Thymus (tissue), 11 donors: ENCODE measurements around the gene ISYNA1. TPM values are rescaled to one million over a fixed set of nuclear protein-coding genes. Genes with fewer than 3 reads are reported as not detected.

Experiments
- DNase-seq, 9 donors: peaks; one replicate each; pipeline ENCODE4 v3.0.0-alpha.2; 2013; ENCODE audit warnings: low spot score in 9 of 9, low read depth in 6 of 9, missing footprints in 1 of 9
- H3K27ac ChIP-seq, 2 donors: one replicate each; pipeline ENCODE4 v1.5.1; 2013; ENCODE audit warnings: control low read depth in 1 of 2, low read depth in 1 of 2, low read length in 1 of 2, mild to moderate bottlenecking in 1 of 2, moderate library complexity in 1 of 2
- H3K27me3 ChIP-seq, 2 donors: one replicate each; pipeline ENCODE4 v1.5.1; 2013; ENCODE audit warnings: low read length in 1 of 2; ENCODE audit not compliant: control insufficient read depth in 2 of 2, insufficient read depth in 1 of 2
- H3K36me3 ChIP-seq, 2 donors: one replicate each; pipeline ENCODE4 v1.5.1; 2013; ENCODE audit warnings: low read length in 1 of 2, mild to moderate bottlenecking in 1 of 2, moderate library complexity in 1 of 2; ENCODE audit not compliant: control insufficient read depth in 2 of 2, insufficient read depth in 2 of 2
- H3K4me1 ChIP-seq, 2 donors: one replicate each; pipeline ENCODE4 v1.5.1; 2013; ENCODE audit warnings: low read length in 2 of 2; ENCODE audit not compliant: control insufficient read depth in 2 of 2, insufficient read depth in 2 of 2
- H3K4me3 ChIP-seq, 2 donors: one replicate each; pipeline ENCODE4 v1.5.1; 2013; ENCODE audit warnings: low read length in 2 of 2, control low read depth in 1 of 2, mild to moderate bottlenecking in 1 of 2
- H3K9me3 ChIP-seq, 2 donors: one replicate each; pipeline ENCODE4 v1.5.1; 2013; ENCODE audit warnings: low read length in 1 of 2, mild to moderate bottlenecking in 1 of 2; ENCODE audit not compliant: control insufficient read depth in 2 of 2, insufficient read depth in 1 of 2
- WGBS: extraction: QIAGEN DNeasy Blood & Tissue Kit; methylation state at CpG from one replicate; pipeline ENCODE4 v1.1.7; 2013; 5-methylcytosine and 5-hydroxymethylcytosine counted together
- polyA plus RNA-seq: library from polyadenylated mRNA; stranded (reverse); fragments of 200-250 nt; gene quantifications from one replicate; pipeline ENCODE4 v1.2.3, GENCODE V29; 2013
- total RNA-seq: library from RNA; stranded (reverse); fragments of 120-200 nt; gene quantifications from one replicate; pipeline ENCODE4 v1.2.4, GENCODE V29; 2013
- donor health status: healthy.

ISYNA1 gene
- total and polyA plus RNA-seq, 2 donors, result 14.2 to 66.1 TPM

GRCh38 chr19:18426416-18426767, 11.5 kb downstream of the ISYNA1 start:
- Histone ChIP-seq H3K4me3 (no peak overlapping the region), H3K27me3 (no peaks in the 10 kb centered on the region), H3K9me3 (no peaks in the 10 kb centered on the region), H3K36me3 (peaks cover 1 to 4% of the 10 kb centered on the region in 2 donors), H3K4me1 (peaks cover 22 to 81% of the 10 kb centered on the region in 2 donors), H3K27ac (no peak overlapping the region)
- no peak for DNase-seq
- 96% methylated on average over 8 of the region's 8 CpGs for WGBS

GRCh38 chr19:18425515-18426415, 12.2 kb downstream of the ISYNA1 start:
- Histone ChIP-seq H3K4me3 (no peak overlapping the region), H3K27me3 (no peaks in the 10 kb centered on the region), H3K9me3 (no peaks in the 10 kb centered on the region), H3K27ac (no peak overlapping the region), H3K36me3 (peaks cover 0 to 4% of the 10 kb centered on the region in 2 donors), H3K4me1 (peaks cover 22 to 86% of the 10 kb centered on the region in 2 donors)
- WGBS, result 87% methylated on average over 18 of the region's 18 CpGs
- DNase-seq, result no peak

GRCh38 chr19:18424890-18425514, 12.9 kb downstream of the ISYNA1 start:
- Histone ChIP-seq H3K27ac (peak overlapping the region in 1 of 2 donors; percentile 20), H3K4me3 (no peak overlapping the region), H3K4me1 (peaks cover 28 to 86% of the 10 kb centered on the region in 2 donors), H3K27me3 (peaks cover 0 to 3% of the 10 kb centered on the region in 2 donors), H3K9me3 (no peaks in the 10 kb centered on the region), H3K36me3 (no peaks in the 10 kb centered on the region)
- DNase-seq, result no peak
- 94% methylated on average over 17 of the region's 17 CpGs for WGBS

- H3K4me3 ChIP-seq, result no peak overlapping the region
- peak overlapping the region in 1 of 2 donors; percentile 20 for H3K27ac ChIP-seq
- H3K9me3 ChIP-seq, result no peaks in the 10 kb centered on the region
- WGBS, result 66% methylated on average over 22 of the region's 22 CpGs
- H3K36me3 ChIP-seq, result no peaks in the 10 kb centered on the region
- peak in 1 of 9 donors; percentile 60 for DNase-seq
- peaks cover 0 to 5% of the 10 kb centered on the region in 2 donors for H3K27me3 ChIP-seq
- peaks cover 26 to 81% of the 10 kb centered on the region in 2 donors for H3K4me1 ChIP-seq
Measured at GRCh38 chr19:18424122-18424889, 13.6 kb downstream of the ISYNA1 start.

- peaks cover 4 to 11% of the 10 kb centered on the region in 2 donors for H3K27me3 ChIP-seq
- no peaks in the 10 kb centered on the region for H3K36me3 ChIP-seq
- H3K27ac ChIP-seq, result no peak overlapping the region
- no peak for DNase-seq
- peaks cover 0 to 4% of the 10 kb centered on the region in 2 donors for H3K9me3 ChIP-seq
- no peak overlapping the region for H3K4me3 ChIP-seq
- 96% methylated on average over 21 of the region's 21 CpGs for WGBS
- H3K4me1 ChIP-seq, result peaks cover 28 to 80% of the 10 kb centered on the region in 2 donors
Measured at GRCh38 chr19:18423258-18424020, 14.5 kb downstream of the ISYNA1 start.

- DNase-seq, result peak in 1 of 9 donors; percentile 45
- Histone ChIP-seq H3K27ac (no peak overlapping the region), H3K36me3 (no peaks in the 10 kb centered on the region), H3K4me1 (peaks cover 32 to 82% of the 10 kb centered on the region in 2 donors), H3K9me3 (peaks cover 0 to 4% of the 10 kb centered on the region in 2 donors), H3K27me3 (peaks cover 12 to 19% of the 10 kb centered on the region in 2 donors), H3K4me3 (no peak overlapping the region)
- WGBS, result 58% methylated on average over 14 of the region's 14 CpGs
Measured at GRCh38 chr19:18422530-18423191, 15.3 kb downstream of the ISYNA1 start.

- Histone ChIP-seq H3K27me3 (peaks cover 22 to 31% of the 10 kb centered on the region in 2 donors), H3K9me3 (peaks cover 0 to 7% of the 10 kb centered on the region in 2 donors), H3K36me3 (no peaks in the 10 kb centered on the region), H3K4me1 (peaks cover 44 to 91% of the 10 kb centered on the region in 2 donors), H3K27ac (no peak overlapping the region), H3K4me3 (no peak overlapping the region)
- 95% methylated on average over 12 of the region's 12 CpGs for WGBS
- no peak for DNase-seq
Measured at GRCh38 chr19:18421371-18421959, 16.5 kb downstream of the ISYNA1 start.

GRCh38 chr19:18420930-18421329, 17.0 kb downstream of the ISYNA1 start:
- H3K36me3 ChIP-seq, result no peaks in the 10 kb centered on the region
- peaks cover 44 to 92% of the 10 kb centered on the region in 2 donors for H3K4me1 ChIP-seq
- H3K9me3 ChIP-seq, result peaks cover 0 to 8% of the 10 kb centered on the region in 2 donors
- no peak for DNase-seq
- WGBS, result 89% methylated on average over 2 of the region's 2 CpGs
- H3K27ac ChIP-seq, result no peak overlapping the region
- H3K4me3 ChIP-seq, result no peak overlapping the region
- peaks cover 22 to 37% of the 10 kb centered on the region in 2 donors for H3K27me3 ChIP-seq
